ENCODE measurements around the gene SAP25.
A peak's percentile ranks its signal among the peaks of the same experiment; 100 is the strongest.
"Not testable (repeated sequence)": the region's sequence is repeated elsewhere in the genome, so short reads cannot be mapped to it uniquely, and the experiment has no call there.

The SAP25 gene

DNA sequence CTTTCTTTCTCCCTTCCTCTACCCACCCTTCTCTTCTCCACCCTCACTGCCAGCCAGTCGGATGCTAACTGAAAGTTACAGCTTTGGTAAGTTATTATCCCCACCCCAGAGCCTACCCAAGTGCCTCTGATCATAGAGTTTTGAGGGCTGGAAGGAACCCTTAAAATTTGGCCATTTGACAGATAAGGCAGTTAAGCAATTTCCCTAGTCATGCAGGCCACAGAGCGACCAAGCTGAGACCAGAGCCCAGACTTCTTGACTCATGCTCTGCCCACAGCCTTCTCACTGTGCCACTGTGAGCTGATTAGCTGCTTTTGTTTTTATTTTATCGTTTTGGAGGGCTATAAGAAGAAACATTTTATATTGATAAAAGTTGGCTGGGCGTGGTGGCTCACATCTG lies 17.2 kb downstream of the SAP25 start:
- no peak for DNase-seq

DNA sequence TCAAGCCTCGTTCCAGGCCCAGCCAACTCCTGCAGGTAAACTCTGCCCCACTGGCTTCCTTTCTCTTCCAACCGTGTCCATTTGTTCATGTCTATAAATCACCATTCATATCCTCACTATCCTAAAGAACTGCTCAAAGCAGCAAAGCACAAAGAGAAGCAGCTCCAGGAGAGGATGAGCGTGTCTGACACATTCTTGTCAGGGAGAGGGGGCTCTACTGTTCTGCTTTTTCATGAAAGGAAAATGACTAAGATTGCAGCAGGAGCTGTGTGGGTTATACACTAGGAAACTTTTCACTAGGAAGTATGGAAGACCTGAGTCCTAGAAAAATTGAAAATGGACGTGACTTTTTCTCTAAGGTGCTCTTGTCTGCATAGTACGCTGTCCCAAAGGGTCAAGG lies 18.0 kb downstream of the SAP25 start:
- DNase-seq: no peak

DNA sequence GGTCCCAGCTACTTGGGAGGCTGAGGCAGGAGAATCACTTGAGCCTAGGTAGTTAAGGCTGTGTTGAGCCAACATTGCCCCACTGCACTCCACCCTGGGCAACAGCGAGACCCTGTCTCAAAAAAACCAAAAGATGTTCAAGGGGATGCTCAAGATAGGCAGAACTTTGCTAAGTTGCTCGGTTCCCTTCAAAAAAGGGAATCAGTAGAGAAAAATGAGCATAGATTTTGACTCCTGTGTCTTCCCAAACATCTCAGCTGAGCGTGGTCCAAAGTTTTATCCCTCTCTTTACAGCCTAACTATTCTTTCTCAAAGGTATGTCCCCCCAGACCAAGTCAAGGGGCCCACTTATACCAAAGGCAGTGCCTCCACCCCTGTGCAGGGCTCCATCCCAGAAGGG lies 20.7 kb downstream of the SAP25 start:
- DNase-seq: no peak

DNA sequence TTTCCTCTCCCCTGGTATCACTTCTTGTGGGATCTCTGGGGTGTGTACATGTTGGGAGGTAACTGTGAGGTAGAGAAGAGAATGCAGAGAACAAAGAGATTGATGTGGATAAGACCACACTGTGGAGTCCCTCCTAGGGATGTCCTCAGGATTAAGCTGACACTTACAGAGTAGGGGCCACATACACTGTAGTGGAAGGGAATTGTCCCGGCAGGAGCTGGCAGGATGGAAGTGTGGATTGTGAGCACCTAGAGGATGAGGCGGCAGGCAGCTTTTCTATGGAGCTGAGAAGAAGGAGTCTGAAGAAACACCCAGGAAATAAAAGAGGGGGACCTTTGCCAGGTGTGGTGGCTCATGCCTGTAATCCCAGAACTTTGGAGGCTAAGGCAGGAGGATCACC lies 21.2 kb downstream of the SAP25 start:
- no peak for DNase-seq

DNA sequence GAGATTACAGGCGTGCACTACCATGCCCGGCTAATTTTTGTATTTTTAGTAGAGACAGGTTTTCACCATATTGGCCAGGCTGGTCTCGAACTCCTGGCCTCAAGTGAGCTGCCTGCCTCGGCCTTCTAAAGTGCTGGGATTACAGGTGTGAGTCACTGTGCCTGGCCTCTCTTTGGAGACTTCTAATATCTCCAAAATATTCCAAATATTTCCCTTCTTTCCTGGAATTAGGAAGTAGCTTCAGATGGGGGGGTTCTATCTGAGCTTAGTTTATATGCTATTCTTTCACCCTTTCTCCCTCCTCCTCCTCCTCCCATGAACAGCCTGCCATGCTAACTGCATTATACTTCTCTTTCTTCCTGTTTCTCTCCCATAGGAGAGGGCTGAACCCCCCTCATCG lies 25.3 kb downstream of the SAP25 start:
- not testable (repeated sequence) for DNase-seq

DNA sequence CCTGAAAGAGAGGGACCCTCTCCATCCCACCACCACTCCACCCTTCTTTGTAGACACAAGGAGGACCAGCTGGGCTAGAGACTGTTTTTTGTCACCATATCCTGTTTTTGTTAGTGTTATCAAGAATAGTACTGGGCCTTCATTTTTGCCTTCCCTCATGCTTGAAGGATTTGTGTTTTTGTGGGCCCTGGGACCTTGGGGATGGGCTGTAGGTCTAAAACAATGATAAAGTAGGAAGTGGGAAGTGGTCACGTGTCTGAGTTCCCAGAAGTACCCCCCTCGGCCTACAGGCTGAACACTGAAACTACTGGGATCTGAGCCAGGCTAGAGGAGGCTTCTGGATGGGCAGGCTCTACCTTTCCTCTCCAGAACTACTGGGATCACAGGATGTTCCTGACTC lies 25.8 kb downstream of the SAP25 start:
- DNase-seq: no peak

DNA sequence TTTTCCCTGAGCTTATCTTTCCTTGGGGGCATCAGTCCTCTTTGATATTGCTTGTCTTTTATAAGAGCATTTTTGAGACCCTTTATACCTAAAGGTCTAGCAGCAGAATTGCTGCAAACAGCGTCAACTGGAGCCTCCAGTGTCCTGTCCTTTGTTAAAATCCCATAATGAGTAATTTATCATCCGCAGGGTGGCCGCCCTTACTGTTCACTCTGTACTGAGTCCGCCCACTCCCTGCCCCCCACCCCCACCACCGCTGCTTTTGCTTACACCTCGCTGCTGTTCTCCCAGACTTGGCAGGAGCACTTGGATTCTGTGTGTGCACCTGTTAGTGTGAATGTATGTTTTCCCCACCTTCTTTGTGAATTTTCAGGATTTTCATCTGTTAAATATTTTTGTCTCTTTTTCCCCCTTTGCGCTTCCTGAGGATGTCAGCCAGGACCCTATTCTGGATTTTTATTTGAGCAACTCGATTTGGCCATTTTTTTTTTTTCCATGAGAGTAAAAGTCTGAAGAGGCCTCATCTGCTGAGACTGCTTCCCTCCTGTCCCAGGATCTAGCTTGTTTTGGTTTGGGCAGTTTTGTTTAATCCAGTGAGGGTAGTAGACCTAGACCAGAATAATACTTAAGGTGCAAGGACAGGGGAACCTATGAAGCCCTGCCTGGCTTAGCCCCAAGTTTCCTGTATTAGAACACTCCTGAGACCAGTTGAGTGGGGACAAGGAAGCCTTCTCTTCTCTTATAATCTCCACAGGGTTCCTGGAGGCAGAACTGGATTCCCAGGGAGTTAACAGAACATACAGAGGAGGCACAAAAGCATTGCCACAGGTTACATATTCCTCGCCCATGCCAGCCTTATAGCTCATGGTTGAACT lies 26.5 kb downstream of the SAP25 start:
- no peak for DNase-seq

DNA sequence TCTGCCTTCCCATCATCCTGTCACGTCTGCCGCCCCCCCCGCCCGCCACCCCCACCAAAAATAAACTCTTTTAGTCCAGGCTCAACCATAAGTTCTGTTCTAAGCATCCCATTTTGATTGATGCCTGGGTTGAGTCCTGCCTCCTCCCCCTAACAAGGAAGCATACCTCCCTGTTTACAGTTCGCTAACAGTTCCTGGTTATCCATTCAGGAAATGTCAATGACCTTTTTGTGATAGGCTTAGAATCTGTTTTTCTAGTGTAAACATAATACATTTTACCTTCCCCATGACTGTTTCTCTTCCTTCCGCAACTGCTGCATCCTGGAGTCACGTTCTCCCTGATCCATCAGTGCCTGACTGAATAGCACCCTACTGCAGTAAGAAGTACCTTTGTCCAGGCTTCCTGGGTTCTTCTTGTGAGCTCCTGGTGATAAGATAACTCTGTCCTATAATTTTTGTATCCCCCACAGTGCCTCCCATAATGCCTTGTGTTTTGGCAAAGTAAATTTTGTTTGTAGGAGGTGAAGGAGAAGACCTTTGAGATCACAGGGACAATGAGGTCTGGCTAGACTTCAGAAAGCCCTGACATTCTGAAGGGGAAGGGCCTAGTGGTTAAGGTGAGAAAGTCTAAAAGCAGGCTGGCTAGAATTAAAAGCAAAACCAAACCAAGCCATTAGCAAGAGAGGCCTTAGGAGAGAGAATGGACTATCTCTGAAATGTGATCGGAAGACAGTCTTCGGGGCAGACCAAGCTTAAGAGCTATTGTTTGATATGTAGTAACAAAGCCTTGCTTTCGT lies 27.4 kb downstream of the SAP25 start:
- DNase-seq: no peak

DNA sequence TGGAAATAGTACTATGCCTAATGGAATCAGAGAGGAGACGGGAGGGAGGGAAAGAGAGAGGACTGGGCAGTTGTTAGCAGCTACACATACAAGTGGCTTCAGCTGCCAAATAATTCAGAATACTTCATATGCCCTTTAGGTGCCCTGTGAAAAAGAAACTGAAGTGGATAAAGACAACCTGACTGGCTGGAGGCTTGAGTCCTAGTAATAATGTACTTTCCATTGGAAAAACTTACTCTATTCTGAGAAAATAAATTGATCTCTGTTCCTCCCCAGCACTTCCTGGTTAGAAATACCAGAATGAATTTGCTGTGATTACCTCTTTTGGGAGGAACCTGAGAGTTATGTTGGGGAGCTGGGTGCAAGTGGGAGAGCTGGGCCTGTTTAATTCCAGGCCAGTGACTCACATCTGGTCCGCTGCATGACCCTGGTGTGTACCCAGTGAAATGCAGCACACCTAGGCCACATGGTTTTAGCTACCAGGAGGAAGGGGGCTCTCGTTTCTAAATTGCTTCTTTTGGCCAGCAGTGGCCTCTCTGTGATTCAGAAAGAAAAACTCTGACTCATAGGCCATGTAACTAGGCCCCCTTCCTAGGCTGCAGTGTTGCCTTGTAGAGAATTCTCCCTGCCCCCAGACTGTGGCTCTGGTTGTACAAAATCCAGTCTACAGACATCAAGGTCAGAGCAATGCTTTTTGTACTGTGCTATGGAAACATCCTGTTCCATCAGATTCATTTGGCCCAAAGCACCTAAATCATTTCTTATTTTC lies 28.2 kb downstream of the SAP25 start:
- DNase-seq: peak; percentile 57

DNA sequence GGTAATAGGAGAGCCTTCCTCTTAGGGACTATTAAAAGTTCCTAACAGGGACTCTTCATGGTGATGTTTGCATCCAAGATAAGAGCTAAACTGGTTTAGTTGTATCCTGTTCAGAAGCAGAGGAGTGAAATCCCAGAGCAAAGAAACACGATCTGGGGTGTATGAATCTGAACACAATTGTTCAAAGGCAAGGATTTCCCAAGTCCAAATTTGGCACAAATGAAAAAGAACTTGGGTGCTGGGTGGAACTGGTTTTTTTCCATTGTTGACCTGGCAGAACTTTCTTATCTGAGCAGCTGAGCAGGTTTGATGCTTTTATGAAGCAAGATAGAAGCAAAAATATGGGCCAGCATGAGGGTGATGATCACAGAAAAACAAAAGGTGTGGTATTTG lies 28.7 kb downstream of the SAP25 start:
- DNase-seq: no peak

DNA sequence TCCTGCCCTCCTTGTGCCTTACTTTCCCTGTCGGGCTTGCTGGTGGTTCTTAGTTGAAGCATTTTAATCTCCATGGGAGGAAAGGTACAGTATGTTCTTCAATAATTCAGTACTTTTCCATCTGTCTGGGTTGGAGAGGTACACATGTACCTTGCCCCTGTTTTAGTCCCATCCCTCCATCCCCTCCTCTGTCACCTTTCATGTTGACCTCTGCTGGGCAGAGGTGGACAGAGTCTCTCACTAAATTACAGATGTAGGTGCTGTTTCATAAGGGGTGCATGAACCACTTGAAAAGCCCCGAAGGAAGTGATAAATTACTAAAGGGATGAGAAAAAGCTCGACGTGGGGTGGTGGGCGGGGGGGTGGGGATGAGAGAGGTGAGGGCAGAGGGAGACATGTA lies 29.3 kb downstream of the SAP25 start:
- DNase-seq: no peak

DNA sequence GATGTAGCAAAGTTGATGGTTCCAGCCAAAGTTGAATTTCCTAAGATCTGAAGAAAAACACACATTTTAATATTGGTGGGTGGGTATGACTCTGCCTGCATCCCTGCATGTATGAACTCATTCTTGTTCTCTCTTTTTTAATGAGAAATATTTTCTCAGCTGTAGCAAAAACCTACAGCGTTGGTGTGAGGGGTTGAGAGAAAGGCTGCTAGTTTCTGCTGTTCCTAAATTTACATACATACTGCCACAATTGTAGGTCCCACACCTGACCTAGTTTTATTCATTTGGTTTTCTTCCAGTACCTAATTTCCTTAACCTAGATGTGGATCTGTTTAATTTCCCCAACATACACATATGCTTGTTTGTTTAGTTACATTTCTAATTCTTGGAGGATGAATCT lies 30.1 kb downstream of the SAP25 start:
- no peak for DNase-seq

DNA sequence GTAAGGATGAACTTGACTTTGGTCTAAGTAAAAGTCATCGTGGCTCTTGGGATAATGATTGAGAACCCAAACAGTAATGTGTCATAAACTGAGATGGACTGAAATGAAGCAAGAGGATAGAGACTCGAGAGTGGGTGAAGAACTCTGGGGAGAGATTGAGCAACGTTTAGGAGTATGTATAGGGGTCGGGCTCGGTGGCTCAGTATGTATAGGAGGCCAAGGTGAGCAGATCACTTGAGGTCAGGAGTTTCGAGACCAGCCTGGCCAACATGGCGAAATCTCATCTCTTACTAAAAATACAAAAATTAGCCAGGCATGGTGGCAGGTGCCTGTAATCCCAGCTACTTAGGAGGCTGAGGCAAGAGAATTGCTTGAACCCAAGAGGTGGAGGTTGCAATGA lies 32.4 kb downstream of the SAP25 start:
- not testable (repeated sequence) for DNase-seq

DNA sequence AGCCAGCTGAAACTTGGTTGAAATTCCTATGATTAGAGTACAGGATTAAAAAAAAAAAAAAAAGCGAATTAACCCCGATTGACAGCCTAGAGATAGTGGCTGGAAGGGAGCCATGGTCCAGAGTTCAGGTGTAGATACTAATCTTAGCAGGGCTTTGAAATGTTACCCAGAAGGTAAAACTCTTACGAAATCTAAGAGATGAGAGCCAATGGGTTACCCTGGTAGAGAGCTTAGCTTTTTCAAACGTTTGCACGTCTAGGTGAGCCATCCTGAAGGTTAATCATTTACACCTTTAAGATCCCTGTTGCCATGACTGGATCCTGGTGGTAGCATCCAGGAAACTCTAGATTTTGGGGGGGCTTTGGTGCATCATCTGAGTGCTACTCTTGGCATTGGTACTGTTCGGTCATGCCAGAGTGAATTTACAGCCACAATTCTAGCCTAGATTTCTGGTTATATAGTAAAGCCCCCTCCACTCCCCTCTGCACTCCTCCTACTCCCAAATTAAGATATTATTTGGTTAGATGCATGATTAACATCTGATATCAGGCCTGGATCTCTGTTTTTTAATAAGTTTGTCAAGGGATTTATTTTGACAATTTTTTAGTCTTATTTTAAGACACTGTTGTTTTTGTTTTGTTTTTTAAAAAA lies 33.5 kb downstream of the SAP25 start:
- DNase-seq: no peak

DNA sequence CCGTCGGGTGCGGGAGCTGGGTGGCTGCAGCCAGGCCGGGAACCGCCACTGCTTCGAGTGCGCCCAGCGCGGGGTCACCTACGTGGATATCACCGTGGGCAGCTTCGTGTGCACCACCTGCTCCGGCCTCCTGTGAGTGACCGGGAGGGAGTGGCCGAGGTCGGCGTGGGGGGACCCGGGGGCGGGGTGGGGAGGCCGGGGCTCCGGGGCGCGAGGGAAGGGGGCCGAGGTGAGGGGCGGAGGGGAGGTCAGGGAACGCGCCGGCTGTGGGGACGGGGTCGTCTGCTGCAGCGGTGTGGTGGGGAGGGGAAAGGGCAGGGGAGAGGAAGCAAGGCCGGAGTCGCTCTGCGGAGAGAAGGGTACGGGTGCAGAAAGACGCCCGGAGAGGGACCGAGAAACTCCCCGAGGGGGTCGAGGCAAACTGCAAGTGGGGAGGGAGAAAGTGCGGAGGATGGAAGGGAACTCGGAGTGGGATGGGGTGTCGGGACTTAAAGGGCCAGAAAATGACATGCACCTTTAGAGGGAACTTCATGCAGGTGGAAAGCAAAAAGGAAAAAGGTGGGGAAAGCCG lies 34.2 kb downstream of the SAP25 start:
- no peak for DNase-seq

DNA sequence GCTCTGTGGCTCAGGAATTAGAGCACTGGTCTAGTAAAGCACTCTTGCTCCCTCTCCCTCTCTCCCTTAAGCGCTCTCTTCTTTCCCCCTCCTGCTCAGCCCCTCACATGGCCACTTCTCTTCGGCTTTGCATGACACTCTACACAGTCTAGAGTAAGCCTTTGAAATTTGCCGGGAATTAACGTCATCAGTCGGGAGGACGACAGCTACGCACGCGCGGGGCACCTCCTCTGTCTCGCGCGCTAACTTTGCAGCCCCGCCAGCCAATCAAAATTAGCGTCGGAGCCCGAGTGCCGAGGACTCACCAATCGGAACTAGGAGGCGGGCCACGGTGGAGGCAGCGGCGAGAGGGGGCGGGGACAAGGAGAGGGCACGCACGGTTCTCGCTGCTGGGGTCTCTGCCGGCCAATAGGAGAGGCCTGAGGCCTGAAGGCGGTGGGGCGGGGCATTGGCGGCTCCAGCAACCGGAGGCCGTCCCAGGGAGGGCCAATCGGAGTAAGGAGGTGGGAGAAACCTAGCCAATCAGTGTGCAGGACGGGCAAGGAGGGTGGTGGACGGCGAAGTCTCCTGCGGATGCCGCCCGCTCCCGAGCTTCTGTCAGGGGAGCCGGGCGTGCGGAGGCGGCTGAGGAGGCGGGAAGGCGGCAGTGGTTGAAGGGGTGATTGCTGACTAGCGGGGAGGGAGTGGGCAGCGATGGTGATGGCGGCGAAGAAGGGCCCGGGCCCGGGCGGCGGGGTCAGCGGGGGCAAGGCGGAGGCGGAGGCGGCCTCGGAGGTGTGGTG lies 34.9 kb downstream of the SAP25 start, which contains the start of gene AGFG2:
Gene AGFG2, plus strand, starts transcription at position 550 of the 782 bp plus-strand sequence. Its CDS starts 144 bp downstream, at position 694.
- DNase-seq: peak; percentile 100

DNA sequence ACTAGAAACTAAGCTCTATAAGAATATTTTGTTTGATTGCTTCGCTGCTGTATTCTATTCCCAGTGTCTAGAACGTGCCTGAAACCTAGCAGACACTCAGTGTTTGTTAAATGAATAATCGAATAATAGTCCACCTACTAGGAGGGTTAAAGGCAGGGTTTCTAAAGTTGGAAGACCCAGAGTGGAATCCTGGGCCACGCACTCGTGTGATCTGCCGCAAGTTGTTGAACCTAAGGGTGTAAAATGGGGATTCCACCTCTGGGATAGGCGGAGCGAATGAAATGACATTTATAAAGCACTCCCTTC lies 35.4 kb downstream of the SAP25 start:
- no peak for DNase-seq

DNA sequence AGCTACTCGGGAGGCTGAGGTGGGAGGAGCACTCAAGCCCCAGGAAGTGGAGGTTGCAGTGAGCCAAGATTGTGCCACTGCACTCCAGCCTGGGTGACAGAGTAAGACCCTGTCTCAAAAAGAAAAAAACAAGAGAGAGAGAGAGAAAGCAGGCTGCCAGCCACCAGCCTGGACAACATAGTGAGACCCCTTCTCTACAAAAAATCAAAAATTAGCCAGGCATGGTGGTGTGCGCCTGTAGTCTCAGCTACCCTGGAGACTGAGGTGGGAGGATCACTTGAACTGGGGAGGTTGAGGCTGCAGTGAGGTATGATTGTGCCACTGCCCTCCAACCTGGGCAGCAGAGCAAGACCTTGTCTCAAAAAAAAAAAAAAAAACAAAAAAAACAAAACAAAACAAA lies 37.0 kb downstream of the SAP25 start:
- not testable (repeated sequence) for DNase-seq

DNA sequence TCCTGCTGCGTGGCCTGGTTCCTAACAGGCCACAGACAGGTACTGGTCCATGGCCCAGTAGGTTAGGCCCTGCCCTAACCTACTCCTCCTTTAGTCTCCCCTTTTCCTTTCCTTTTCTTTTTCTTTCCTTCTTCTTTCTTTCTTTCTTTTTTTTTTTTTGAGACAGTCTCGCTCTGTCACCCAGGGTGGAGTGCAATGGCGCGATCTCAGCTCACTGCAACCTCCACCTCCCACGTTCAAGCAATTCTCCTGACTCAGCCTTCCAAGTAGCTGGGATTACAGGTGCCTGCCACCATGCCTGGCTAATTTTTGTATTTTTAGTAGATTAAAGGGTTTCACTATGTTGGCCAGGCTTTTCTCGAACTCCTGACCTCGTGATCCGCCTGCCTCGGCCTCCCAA lies 37.7 kb downstream of the SAP25 start:
- DNase-seq: not testable (repeated sequence)

DNA sequence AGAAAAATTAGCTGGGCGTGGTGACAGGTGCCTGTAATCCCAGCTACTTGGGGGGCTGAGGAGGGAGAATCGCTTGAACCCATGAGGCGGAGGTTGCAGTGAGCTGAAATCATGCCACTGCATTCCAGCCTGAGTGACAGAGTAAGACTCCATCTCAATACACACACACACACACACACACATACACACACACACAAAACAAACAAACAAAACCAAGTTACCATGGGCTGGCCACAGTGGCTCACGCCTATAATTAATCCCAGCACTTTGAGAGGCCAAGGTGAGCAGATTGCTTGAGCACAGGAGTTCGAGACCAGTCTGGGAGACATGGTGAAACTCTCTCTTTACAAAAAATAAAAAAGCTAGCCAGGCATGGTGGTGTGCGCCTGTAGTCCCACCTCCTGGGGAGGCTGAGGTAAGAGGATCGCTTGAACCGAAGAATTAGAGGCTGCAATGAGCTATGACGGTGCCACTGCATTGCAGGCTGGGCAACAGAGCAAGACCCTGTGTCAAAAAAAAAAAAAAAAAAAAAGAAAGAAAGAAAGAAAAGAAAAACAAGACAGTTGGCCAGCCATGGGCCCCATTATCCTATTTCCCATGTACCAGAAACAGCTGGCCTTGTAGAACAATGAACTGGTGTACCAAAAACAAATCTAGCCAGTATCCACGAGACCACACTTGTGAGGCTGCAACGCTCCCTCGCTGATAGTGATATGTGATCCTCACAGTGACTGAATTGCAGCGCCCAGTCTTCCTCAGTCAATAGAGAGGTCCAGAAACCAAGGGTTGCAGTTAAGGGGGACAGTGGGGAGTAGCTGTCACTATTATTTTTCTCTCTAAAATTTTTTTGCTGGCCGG lies 41.3 kb downstream of the SAP25 start:
- DNase-seq: no peak
